ENCODE data around the gene TMEM259. TPM values are rescaled to one million over a fixed set of nuclear protein-coding genes. Genes with fewer than 3 reads are reported as not detected.

TMEM259 gene
- total and polyA plus RNA-seq, 9 of the 15 experiments (the other 6 are each of a cell fraction or from before 2014, with no cell fraction given): 0.52 to 231 (median 63.6) TPM

- H3K79me2 ChIP-seq (ENCODE audit: control insufficient read depth, insufficient read depth, low read length): peaks cover 42% of the 10 kb centered on the region
- CTCF ChIA-PET (ENCODE audit: low intra/inter-chr PET ratio): no interaction called here
- no peaks in the 10 kb centered on the region for H3K27me3 ChIP-seq (ENCODE audit: control insufficient read depth in 2 of 2, insufficient read depth in 2 of 2, low read length in 2 of 2)
- peaks cover 20% of the 10 kb centered on the region for H4K20me1 ChIP-seq (replicated peaks; ENCODE audit: control insufficient read depth, insufficient read depth, low read length)
- ATAC-seq (no peak), FAIRE-seq (no peak), DNase-seq (ENCODE audit: extremely low read depth in 1 of 4, low spot score in 3 of 4) (no peak)
- H3K9ac ChIP-seq (ENCODE audit: insufficient read depth in 1 of 2, low read depth in 2 of 2, low read length in 2 of 2): no peak overlapping the region
- no peak overlapping the region for H2AFZ ChIP-seq (ENCODE audit: low read depth, low read length)
- H3K4me3 ChIP-seq: no peak overlapping the region
- no TSS peak for BruUV-seq (replicated peaks)
- 98% methylated on average over 6 of the region's 18 CpGs for WGBS (ENCODE audit: insufficient coverage, low coverage, missing lambda C conversion rate)
- no peak overlapping the region for H3K27ac ChIP-seq (ENCODE audit: extremely low read depth, low read depth, low read length)
- POLR2A ChIA-PET: interaction anchor here (0.6 to 1.0 kb wide), 2 partner anchors 8 to 74 kb away, joined by 3 to 5 read pairs; no protein-coding TSS in a partner anchor
- in situ Hi-C loops (cut with MboI) (no loop called here), intact Hi-C loops (cut with micrococcal nuclease) (no loop called here)
- peaks cover 7% of the 10 kb centered on the region for H3K9me1 ChIP-seq (ENCODE audit: control insufficient read depth, insufficient read depth, low read length)
- no peak overlapping the region for H3K4me2 ChIP-seq (ENCODE audit: insufficient read depth, low read length)
- peaks cover 8 to 88% of the 10 kb centered on the region in 2 experiments for H3K4me1 ChIP-seq (replicated peaks in 1 of 2; ENCODE audit: control insufficient read depth in 2 of 2, insufficient read depth in 2 of 2, low read length in 2 of 2)
- peaks cover 81% of the 10 kb centered on the region; the same call in 2 of the 3 replicates for H3K36me3 ChIP-seq (ENCODE audit: control insufficient read depth, insufficient read depth, low read length)
- H3K9me3 ChIP-seq (replicated peaks; ENCODE audit: control insufficient read depth, insufficient read depth, low read depth, low read length): no peaks in the 10 kb centered on the region
- TF ChIP-seq CREM (IDR thresholded peaks at IDR 0.05; ENCODE audit: low read depth): no peak
- TF ChIP-seq ZBTB8A (IDR thresholded peaks at IDR 0.05; ENCODE audit: partially characterized antibody): no peak
- no peak for TF ChIP-seq MNT (conservative IDR thresholded peaks at IDR 0.05)
- TF ChIP-seq USF2 (CRISPR knock-in tag; IDR thresholded peaks at IDR 0.05): no peak
- TF ChIP-seq RAD21 (CRISPR knock-in tag; conservative IDR thresholded peaks at IDR 0.05 in 1 of 2, IDR thresholded peaks at IDR 0.05 in 1 of 2): no peak
- TF ChIP-seq E2F4 (CRISPR knock-in tag; IDR thresholded peaks at IDR 0.05; ENCODE audit: low read depth): no peak
- TF ChIP-seq NFATC3 (IDR thresholded peaks at IDR 0.05): no peak
- TF ChIP-seq RERE (CRISPR knock-in tag; IDR thresholded peaks at IDR 0.05; ENCODE audit: borderline replicate concordance): no peak
- TF ChIP-seq TFE3 (CRISPR knock-in tag; IDR thresholded peaks at IDR 0.05): no peak
- no peak for TF ChIP-seq C11orf30 (IDR thresholded peaks at IDR 0.05; ENCODE audit: low read depth)
- TF ChIP-seq CBX3 (IDR thresholded peaks at IDR 0.05; ENCODE audit: borderline replicate concordance in 1 of 2, low read length in 2 of 2): no peak
Observed at GRCh38 chr19:1012334-1012733, 8.6 kb downstream of the TMEM259 start.
